HG03039 (cell line): ENCODE measurements around the gene CHRNG.
A peak's percentile ranks its signal among the peaks of the same experiment; 100 is the strongest.
"Not testable (repeated sequence)": the region's sequence is repeated elsewhere in the genome, so short reads cannot be mapped to it uniquely, and the experiment has no call there.

Source experiments
- ATAC-seq: cut with Tn5 transposase; IDR thresholded peaks from one replicate; pipeline ENCODE4 v1.9.1; 2021; ENCODE audit warnings: mild to moderate bottlenecking, moderate library complexity; ENCODE audit not compliant: unreplicated experiment

Gene CHRNG

DNA sequence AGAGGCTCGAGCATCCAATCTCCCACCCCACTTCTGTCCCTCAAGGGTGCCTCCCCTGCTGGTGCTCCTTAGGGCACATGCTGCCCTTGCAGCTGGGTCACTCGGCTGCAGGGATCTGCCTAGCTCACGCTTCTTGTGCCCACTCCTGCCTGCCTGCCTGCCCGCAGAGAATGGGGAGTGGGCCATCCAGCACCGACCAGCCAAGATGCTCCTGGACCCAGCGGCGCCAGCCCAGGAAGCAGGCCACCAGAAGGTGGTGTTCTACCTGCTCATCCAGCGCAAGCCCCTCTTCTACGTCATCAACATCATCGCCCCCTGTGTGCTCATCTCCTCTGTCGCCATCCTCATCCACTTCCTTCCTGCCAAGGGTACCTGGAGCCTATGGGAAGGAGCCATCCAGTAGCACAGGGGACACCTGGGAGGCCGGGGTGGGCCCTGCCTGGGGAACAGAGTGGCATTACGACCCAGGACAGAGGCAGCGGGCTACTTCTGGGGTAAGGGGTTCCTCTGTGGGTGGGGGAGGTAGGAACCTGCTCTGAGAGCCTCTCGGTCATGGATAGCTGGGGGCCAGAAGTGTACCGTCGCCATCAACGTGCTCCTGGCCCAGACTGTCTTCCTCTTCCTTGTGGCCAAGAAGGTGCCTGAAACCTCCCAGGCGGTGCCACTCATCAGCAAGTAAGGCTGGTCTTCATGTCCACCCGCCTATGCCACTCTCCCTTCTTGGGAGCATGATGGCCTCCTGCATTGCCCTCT is 3.4 kb downstream of the CHRNG start:
- ATAC-seq: no peak

- no peak for ATAC-seq
Observed at GRCh38 chr2:232543491-232543890, 4.0 kb downstream of the CHRNG start.

GRCh38 chr2:232543928-232544631 is 4.6 kb downstream of the CHRNG start:
- no peak for ATAC-seq

GRCh38 chr2:232544674-232545073 is 5.2 kb downstream of the CHRNG start:
- no peak for ATAC-seq

GRCh38 chr2:232545511-232546375 is 6.3 kb downstream of the CHRNG start:
- ATAC-seq: no peak

- no peak for ATAC-seq
Observed at GRCh38 chr2:232547991-232548390, 8.5 kb downstream of the CHRNG start.

DNA sequence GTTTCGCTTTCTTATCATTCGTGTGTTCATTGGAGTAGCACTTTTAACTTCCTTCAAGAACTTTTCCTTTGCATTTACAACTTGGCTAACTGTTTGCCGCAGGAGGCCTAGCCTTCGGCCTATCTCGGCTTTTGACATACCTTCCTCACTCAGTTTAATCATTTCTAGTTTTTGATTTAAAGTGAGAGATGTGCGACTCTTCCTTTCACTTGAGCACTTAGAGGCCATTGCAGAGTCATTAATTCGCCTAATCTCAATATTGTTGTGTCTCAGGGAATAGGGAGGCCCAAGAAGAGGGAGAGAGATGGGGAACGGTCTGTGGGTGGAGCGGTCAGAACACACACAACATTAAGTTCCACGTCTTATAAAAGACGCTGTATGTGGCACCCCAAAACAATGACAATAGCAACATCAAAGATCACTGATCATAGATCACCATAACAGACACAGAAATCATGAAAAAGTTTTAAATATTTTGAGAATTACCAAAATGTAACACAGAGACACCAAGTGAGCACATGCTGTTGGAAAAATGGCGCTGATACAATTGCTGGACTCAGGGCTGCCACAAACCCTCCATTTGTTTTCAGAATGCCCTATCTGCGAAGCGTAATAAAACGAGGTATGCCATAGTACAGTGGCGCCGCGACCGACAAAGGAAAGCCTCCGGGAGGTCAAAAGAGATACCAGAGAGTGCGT is 10.3 kb downstream of the CHRNG start:
- ATAC-seq: no peak

- peak; percentile 88 for ATAC-seq
Observed at GRCh38 chr2:232550354-232551249, 11.1 kb downstream of the CHRNG start, which contains the start of the genes EIF4E2 and TIGD1. TSS of gene EIF4E2 (plus strand) at chr2:232550689. CDS start at chr2:232550725, 36 bp downstream. TSS of gene TIGD1 (minus strand) at chr2:232550557. CDS start at chr2:232549882, 675 bp downstream.

GRCh38 chr2:232551250-232551638 is 11.8 kb downstream of the CHRNG start:
- no peak for ATAC-seq

- no peak for ATAC-seq
Observed at GRCh38 chr2:232551776-232552175, 12.3 kb downstream of the CHRNG start.

- no peak for ATAC-seq
Observed at GRCh38 chr2:232556426-232556825, 16.9 kb downstream of the CHRNG start.

GRCh38 chr2:232562515-232563151 is 23.1 kb downstream of the CHRNG start:
- no peak for ATAC-seq

DNA sequence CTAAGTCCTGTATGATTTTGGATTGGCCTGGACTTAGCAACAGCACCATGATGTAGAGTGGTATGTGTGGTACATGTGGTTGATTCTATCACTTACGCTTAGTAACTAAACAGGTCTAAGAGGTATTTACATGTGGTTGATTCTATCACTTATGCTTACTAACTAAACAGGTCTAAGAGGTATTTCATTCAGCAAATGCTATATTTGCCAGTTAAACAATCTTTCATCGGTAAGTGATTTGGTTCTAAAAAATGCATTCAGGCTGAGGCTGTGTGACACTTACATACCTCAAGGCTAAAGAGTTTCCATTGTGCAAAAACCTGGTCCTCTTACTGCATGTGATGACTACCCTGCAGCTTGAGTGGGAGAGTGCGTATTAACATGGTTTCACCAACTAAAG is 24.1 kb downstream of the CHRNG start:
- no peak for ATAC-seq

DNA sequence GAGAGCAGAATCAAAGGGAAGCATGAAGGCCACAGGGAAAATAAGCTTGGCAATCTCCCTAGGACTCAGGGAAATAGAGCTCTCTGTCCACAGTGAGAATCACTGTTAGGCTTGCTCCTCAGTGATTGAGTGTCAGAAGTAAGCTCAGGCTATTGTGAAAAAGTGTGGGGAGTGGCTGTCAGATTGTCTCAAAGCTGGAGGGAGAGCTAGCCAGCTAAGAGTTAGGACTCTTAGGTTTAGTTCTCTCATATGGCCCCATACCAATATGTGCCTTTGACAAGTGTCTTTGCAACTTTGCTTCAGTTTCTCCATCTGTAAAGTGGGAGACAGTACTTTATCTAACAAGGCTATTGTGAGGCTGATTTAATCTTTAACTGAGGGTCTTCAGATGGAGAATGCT is 28.2 kb downstream of the CHRNG start:
- no peak for ATAC-seq

- ATAC-seq: no peak
Observed at GRCh38 chr2:232568161-232568560, 28.7 kb downstream of the CHRNG start.

GRCh38 chr2:232569541-232569940 is 30.0 kb downstream of the CHRNG start:
- no peak for ATAC-seq

DNA sequence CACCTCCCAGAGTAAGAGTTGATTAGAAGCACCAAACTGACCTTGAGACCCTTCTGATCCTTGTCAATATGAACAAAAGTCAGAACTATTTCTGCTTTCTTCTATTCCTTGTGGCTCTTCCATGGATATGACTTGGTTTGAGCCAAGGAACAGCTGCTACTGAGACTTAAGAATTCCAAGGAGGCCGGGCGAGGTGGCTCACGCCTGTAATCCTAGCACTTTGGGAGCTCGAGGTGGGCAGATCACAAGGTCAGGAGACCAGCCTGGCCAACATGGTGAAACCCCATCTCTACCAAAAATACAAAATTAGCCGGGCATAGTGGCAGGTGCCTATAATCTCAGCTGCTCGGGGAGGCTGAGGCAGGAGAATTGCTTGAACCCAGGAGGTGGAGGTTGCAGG is 31.0 kb downstream of the CHRNG start:
- ATAC-seq: not testable (repeated sequence)

- no peak for ATAC-seq
Observed at GRCh38 chr2:232571026-232571474, 31.6 kb downstream of the CHRNG start.

DNA sequence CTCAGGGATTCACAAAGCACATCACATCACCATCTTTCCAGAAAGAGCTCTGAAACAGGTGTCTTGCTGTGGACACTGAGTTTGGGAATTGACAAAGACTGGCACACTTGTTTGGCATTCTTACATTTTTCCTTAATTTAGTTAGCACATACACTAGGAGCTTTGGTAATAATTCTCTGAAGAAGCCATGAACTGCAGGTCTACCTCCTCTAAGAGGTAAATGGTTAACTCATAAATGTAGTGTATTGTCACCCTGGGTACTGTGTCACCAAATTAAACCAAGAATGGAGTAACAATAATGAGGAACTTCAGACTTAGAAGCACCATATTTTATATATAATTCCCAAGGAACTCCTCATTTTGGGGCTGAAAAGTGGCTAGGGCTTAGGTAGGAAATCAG is 33.5 kb downstream of the CHRNG start:
- ATAC-seq: no peak
